OCI-LY7 (cell line): ENCODE measurements around the gene NAA10.

Source experiments
- EZH2phosphoT487 ChIP-seq: fragments of 200-600 bp; sonication (generic); IDR thresholded peaks from 2 replicates; pipeline ENCODE4 v1.6.1; 2018; ENCODE audit warnings: low read depth, borderline replicate concordance, mild to moderate bottlenecking, mixed run types, antibody characterized with exemption, low read length, moderate library complexity, mixed read lengths
- TF ChIP-seq, protein P1 (sequence below): fragments of 200-600 bp; sonication (generic); conservative IDR thresholded peaks from 2 replicates; pipeline ENCODE4 v1.5.1; 2014; ENCODE audit warnings: mild to moderate bottlenecking, antibody characterized with exemption, low read length, moderate library complexity, mixed read lengths

DNA sequence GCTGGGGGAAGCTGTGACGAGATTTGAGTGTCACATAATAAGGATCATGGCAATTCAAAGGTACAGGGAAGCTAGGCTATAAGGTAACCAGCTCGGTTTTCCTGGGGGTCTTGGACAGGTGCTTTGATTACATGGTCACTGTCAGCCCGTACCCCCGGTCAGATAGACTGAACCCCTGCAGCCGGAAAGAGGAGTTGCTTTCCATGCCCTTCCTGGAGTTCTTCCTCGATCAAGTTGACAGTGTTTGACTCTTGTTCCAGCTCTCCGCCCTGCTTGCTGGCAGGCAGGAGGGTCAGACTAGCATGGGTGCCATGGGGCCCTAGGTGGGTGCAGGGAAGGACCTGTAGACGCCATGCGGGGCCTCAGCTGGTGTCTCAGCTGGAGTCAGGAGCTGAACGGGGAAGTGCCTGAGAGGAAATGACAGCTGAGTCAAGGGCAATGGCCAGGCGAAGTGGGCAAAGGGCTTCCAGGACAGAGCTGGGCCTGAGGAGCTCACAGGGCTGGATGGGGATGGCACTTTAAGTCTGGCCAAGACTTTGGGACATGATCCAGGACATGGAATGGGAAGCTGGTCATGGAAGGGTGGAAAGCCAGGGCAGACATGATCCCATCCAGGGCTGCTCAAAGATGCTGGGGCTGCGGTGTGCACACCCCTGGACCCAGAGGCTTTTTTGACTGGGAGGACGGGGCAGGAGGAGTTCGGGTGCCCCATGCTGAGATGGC lies 39.3 kb upstream of the NAA10 start:
- TF ChIP-seq, protein P1, sequence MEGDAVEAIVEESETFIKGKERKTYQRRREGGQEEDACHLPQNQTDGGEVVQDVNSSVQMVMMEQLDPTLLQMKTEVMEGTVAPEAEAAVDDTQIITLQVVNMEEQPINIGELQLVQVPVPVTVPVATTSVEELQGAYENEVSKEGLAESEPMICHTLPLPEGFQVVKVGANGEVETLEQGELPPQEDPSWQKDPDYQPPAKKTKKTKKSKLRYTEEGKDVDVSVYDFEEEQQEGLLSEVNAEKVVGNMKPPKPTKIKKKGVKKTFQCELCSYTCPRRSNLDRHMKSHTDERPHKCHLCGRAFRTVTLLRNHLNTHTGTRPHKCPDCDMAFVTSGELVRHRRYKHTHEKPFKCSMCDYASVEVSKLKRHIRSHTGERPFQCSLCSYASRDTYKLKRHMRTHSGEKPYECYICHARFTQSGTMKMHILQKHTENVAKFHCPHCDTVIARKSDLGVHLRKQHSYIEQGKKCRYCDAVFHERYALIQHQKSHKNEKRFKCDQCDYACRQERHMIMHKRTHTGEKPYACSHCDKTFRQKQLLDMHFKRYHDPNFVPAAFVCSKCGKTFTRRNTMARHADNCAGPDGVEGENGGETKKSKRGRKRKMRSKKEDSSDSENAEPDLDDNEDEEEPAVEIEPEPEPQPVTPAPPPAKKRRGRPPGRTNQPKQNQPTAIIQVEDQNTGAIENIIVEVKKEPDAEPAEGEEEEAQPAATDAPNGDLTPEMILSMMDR, result no peak
- TF ChIP-seq EZH2phosphoT487, result no peak
